ENCODE results near the gene SLC38A4.

DNA sequence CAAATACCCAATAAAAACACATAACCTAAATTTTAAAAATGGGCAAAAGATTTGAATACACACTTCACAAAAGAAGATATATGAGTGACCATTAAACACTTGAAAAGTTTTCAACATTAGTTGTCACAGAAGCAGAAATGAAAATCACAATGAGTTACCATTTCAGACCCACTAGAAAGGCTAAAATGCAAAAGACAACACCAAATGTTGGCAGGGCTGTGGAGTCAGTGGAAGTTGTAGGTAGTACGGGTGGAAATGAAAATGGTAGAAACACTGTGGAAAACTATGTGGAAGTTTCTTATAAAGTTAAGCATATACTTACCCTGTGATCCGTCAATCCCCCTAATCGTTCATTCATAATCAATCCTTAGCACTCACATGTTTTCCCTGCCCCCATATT lies 61.8 kb downstream of the SLC38A4 start:
- TF ChIP-seq EZH2 (IDR thresholded peaks at IDR 0.05; ENCODE audit: low read depth, unreplicated experiment): no peak
- TF ChIP-seq, protein P1, sequence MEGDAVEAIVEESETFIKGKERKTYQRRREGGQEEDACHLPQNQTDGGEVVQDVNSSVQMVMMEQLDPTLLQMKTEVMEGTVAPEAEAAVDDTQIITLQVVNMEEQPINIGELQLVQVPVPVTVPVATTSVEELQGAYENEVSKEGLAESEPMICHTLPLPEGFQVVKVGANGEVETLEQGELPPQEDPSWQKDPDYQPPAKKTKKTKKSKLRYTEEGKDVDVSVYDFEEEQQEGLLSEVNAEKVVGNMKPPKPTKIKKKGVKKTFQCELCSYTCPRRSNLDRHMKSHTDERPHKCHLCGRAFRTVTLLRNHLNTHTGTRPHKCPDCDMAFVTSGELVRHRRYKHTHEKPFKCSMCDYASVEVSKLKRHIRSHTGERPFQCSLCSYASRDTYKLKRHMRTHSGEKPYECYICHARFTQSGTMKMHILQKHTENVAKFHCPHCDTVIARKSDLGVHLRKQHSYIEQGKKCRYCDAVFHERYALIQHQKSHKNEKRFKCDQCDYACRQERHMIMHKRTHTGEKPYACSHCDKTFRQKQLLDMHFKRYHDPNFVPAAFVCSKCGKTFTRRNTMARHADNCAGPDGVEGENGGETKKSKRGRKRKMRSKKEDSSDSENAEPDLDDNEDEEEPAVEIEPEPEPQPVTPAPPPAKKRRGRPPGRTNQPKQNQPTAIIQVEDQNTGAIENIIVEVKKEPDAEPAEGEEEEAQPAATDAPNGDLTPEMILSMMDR (conservative IDR thresholded peaks at IDR 0.05; ENCODE audit: low read depth in 2 of 2): no peak
- TF ChIP-seq POLR2AphosphoS5 (IDR thresholded peaks at IDR 0.05; ENCODE audit: low read depth): no peak
- no peak for TF ChIP-seq EZH2phosphoT487 (IDR thresholded peaks at IDR 0.05; ENCODE audit: unreplicated experiment)
- TF ChIP-seq, protein P2, sequence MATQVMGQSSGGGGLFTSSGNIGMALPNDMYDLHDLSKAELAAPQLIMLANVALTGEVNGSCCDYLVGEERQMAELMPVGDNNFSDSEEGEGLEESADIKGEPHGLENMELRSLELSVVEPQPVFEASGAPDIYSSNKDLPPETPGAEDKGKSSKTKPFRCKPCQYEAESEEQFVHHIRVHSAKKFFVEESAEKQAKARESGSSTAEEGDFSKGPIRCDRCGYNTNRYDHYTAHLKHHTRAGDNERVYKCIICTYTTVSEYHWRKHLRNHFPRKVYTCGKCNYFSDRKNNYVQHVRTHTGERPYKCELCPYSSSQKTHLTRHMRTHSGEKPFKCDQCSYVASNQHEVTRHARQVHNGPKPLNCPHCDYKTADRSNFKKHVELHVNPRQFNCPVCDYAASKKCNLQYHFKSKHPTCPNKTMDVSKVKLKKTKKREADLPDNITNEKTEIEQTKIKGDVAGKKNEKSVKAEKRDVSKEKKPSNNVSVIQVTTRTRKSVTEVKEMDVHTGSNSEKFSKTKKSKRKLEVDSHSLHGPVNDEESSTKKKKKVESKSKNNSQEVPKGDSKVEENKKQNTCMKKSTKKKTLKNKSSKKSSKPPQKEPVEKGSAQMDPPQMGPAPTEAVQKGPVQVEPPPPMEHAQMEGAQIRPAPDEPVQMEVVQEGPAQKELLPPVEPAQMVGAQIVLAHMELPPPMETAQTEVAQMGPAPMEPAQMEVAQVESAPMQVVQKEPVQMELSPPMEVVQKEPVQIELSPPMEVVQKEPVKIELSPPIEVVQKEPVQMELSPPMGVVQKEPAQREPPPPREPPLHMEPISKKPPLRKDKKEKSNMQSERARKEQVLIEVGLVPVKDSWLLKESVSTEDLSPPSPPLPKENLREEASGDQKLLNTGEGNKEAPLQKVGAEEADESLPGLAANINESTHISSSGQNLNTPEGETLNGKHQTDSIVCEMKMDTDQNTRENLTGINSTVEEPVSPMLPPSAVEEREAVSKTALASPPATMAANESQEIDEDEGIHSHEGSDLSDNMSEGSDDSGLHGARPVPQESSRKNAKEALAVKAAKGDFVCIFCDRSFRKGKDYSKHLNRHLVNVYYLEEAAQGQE (IDR thresholded peaks at IDR 0.05; ENCODE audit: unreplicated experiment): no peak
